HG02623 (cell line): Measurements from ENCODE around the gene CHD5.

Experiments used
- ATAC-seq: cut with Tn5 transposase; IDR thresholded peaks from one replicate; pipeline ENCODE4 v1.9.1; 2021; ENCODE audit warnings: moderate library complexity; ENCODE audit not compliant: unreplicated experiment

The CHD5 gene

GRCh38 chr1:6175411-6175828 lies 4.7 kb downstream of the CHD5 start:
- ATAC-seq: no peak

GRCh38 chr1:6174621-6175410 lies 5.3 kb downstream of the CHD5 start:
- no peak for ATAC-seq

- no peak for ATAC-seq
Observed at GRCh38 chr1:6172549-6172948, 7.6 kb downstream of the CHD5 start.

- ATAC-seq: no peak
Observed at GRCh38 chr1:6171548-6172124, 8.5 kb downstream of the CHD5 start.

- ATAC-seq: no peak
Observed at GRCh38 chr1:6170742-6171201, 9.3 kb downstream of the CHD5 start.

GRCh38 chr1:6170116-6170741 lies 9.9 kb downstream of the CHD5 start:
- no peak for ATAC-seq

GRCh38 chr1:6168947-6169586 lies 11.1 kb downstream of the CHD5 start:
- ATAC-seq: no peak

GRCh38 chr1:6167391-6168303 lies 12.5 kb downstream of the CHD5 start:
- ATAC-seq: no peak

- ATAC-seq: no peak
Observed at GRCh38 chr1:6166655-6167390, 13.3 kb downstream of the CHD5 start.

GRCh38 chr1:6166221-6166620 lies 13.9 kb downstream of the CHD5 start:
- ATAC-seq: no peak

- ATAC-seq: no peak
Observed at GRCh38 chr1:6165441-6165985, 14.6 kb downstream of the CHD5 start.

GRCh38 chr1:6165027-6165426 lies 15.1 kb downstream of the CHD5 start:
- ATAC-seq: no peak

GRCh38 chr1:6163973-6164617 lies 16.0 kb downstream of the CHD5 start:
- no peak for ATAC-seq

GRCh38 chr1:6163191-6163972 lies 16.7 kb downstream of the CHD5 start:
- ATAC-seq: no peak

GRCh38 chr1:6162773-6163172 lies 17.3 kb downstream of the CHD5 start:
- no peak for ATAC-seq

GRCh38 chr1:6162341-6162740 lies 17.8 kb downstream of the CHD5 start:
- ATAC-seq: no peak

GRCh38 chr1:6158181-6158580 lies 21.9 kb downstream of the CHD5 start:
- ATAC-seq: no peak

GRCh38 chr1:6157528-6158174 lies 22.5 kb downstream of the CHD5 start:
- no peak for ATAC-seq
